GM12801 (cell line): ENCODE data around the gene DDX39B.

ENCODE experiments used
- CTCF ChIP-seq: IDR thresholded peaks from one replicate; pipeline ENCODE4 v1.5.1; 2011; ENCODE audit warnings: control low read depth; ENCODE audit not compliant: insufficient read length; ENCODE audit errors: extremely low read depth

DDX39B gene

GRCh38 chr6:31525932-31526591, 15.7 kb downstream of the DDX39B start:
- no peak for TF ChIP-seq CTCF

- TF ChIP-seq CTCF = no peak
Measured at GRCh38 chr6:31525553-31525931, 16.3 kb downstream of the DDX39B start.

- TF ChIP-seq CTCF = no peak
Measured at GRCh38 chr6:31521835-31522234, 20.0 kb downstream of the DDX39B start.

GRCh38 chr6:31513456-31514165, 28.2 kb downstream of the DDX39B start:
- no peak for TF ChIP-seq CTCF

GRCh38 chr6:31510007-31510406, 31.8 kb downstream of the DDX39B start:
- TF ChIP-seq CTCF = no peak

- no peak for TF ChIP-seq CTCF
Measured at GRCh38 chr6:31502586-31502985, 39.2 kb downstream of the DDX39B start.

GRCh38 chr6:31498748-31499147, 43.1 kb downstream of the DDX39B start:
- TF ChIP-seq CTCF = no peak
